Fibroblast of skin of right biceps (primary cell): ENCODE results near the gene ARSI.
A peak's percentile ranks its signal among the peaks of the same experiment; 100 is the strongest.
"Not testable (repeated sequence)": the region's sequence is repeated elsewhere in the genome, so short reads cannot be mapped to it uniquely, and the experiment has no call there.

Experiments
- DNase-seq: peaks from one replicate; pipeline ENCODE4 v3.0.0-alpha.2; 2013

The ARSI gene

GRCh38 chr5:150265870-150266383, 36.8 kb downstream of the ARSI start:
- DNase-seq = no peak

GRCh38 chr5:150264667-150265603, 37.8 kb downstream of the ARSI start:
- no peak for DNase-seq

DNA sequence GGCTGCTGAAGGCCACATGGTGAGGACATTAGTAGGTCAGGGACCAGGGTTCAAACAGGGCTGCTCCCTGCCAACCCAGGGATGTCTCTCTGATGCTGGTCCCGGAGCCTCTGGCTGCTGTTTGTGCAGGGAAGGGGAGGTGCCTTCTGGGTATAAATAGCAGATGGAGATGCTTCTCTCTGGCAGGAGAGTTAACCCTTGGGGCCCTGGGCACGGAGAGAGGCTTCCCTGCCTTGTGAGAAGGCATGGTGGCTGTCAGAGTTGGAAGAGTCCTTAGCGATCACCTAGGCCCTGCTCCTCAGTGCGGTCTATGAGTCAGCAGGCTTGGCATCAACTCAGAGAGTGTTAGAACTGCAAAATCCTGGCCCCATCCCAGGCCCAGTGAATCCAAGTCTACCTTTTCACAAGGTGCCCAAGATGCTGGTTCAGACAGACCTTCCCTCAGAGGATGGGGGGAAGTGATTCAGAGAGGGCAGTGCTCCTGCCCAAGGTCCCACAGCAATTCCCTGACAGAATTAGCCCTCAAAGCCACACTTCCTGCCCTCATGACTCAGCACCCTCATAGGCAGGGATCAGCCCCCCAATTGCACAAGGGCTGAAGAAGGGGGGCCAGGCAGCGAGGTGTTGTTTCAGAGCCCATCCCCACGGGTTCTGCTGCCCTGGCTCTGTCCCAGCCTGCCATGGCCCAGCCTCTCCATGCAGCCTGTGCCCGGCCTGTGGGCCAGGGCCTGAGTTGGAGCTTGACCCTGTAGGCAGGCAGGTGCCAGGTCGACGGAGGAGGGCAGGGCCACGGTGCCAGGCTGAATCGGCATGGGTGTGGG, 38.7 kb downstream of the ARSI start:
- peak; percentile 92 for DNase-seq

DNA sequence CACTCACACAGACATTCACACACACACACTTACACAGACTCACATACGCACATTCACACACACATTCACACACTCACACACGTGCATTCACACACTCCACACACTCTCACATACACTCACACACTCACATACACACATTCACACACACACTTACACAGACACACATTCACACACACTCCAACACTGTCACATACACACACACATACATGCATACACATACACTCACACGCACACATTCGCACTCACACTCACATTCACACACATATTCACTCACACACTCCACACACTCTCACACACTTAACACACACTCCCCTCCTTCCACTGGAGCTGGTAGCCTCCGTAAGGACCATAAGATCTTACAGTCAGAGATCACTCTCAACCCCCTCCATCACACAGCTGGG, 39.3 kb downstream of the ARSI start:
- peak; percentile 12 for DNase-seq

- no peak for DNase-seq
Observed at GRCh38 chr5:150262502-150262901, 40.2 kb downstream of the ARSI start.

GRCh38 chr5:150261231-150261630, 41.5 kb downstream of the ARSI start:
- peak; percentile 79 for DNase-seq

DNA sequence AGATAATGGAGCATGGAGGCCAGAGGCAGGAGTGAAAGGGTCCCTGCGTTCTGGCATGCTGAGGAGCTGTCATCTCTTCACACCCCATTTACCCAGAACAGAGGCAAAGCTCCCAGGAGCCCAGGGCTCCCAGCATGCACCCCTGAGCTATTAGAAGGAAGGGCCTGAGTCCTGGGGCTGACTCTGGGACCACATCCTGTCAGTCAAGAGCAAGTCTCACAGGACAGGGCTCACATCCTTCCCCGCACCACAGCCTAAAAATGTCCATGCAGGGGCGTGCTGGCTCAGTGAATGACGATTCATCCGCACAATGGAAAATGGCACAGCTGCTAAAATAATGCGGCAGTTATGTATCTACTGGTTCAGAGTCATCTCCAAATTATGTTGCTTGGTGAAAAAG, 44.6 kb downstream of the ARSI start:
- DNase-seq = peak; percentile 57

DNA sequence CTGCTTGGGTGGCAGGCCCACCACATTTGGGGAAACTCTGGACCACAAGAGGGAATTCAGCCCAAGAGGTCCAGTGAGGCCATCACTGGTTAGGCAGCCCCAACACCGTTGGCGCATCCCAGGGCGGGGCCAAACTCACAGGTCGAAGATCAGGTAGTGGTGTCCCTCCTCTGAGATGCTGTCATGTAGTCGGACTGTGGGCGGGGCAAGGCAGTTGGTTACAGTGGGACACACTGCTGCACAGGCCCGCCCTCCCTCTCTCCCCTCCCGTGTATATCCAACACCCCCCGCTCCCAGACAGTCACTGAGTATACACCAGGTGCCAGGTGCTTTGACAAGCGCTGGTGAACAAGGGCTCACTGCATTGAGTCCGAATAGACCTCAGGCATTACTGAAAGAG, 45.3 kb downstream of the ARSI start:
- no peak for DNase-seq

- DNase-seq = no peak
Observed at GRCh38 chr5:150256410-150257064, 46.2 kb downstream of the ARSI start.

DNA sequence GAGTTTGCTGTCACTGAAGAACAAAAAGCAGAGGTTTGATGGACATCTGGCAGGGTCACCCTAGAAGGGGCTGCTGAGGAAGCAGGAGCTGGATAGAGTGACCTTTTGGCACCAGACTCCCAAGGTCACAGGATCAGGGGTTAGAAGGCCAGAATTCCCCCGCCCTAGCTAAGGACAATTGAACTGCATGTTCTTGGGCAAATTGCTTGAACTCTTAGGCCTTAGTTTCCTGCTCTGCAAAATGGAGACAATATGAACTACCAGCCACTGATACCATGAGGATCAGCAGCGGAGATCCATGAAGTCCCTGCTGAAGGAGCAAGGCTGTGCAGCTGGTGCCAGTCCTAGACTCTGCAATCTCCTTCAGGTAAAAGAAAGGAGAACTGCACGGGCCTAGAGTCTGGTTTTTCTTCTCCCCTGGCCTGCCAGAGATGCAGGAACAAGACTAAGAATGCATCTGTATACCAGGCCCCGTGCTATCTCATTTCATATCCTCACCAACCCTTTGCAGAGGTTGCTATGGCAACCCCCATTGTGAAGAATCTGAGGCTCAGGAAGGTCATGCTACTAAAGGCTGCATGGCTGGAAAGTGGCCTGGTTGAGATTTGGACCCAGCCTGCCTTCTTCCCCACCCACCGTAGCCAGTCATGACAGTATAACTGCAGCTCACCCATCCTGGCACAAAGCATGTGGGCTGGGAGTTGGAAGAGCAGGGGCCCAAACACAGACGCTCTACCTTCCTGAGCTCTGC, 46.9 kb downstream of the ARSI start:
- DNase-seq = peak; percentile 26

- DNase-seq = no peak
Observed at GRCh38 chr5:150254774-150255173, 47.9 kb downstream of the ARSI start.

GRCh38 chr5:150254363-150254762, 48.3 kb downstream of the ARSI start:
- no peak for DNase-seq

DNA sequence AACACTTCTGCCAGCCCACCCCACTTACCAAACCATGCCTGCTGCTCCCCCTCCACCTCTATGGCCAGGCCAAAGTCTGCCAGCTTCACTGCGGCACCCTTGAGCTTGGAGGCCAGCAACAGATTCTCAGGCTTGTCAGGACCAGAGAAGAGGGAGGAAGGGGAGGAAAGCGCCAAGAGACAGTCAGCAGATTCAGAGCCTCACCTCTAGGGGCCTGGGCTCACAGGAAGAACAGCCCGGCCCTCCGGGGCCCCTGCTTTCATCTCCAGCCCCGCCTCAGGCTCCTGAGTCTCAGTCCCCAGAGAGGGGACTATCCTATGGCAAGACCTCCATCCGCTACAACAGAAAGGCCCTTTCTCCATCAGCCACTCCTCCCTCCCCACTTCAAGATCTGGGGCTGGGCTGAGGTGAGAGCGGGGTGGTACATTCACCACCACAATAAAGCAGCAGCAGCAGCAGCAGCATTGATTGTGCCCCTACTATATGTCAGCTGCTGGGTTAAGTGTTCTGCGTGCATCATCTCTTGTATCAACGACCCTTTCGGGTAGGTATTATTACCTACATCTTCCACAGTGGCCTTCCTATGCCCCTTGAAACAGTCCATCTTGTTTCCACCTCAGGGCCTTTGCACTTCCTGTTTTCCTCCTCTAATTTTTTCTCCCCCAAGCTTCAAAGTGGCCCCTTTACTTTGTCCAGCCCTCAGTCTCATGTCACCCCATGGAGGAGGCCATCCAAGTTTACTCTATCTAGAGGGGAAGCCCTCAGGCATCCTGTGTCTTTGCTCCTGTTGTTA, 49.1 kb downstream of the ARSI start:
- no peak for DNase-seq

GRCh38 chr5:150252489-150252888, 50.2 kb downstream of the ARSI start:
- DNase-seq = no peak

DNA sequence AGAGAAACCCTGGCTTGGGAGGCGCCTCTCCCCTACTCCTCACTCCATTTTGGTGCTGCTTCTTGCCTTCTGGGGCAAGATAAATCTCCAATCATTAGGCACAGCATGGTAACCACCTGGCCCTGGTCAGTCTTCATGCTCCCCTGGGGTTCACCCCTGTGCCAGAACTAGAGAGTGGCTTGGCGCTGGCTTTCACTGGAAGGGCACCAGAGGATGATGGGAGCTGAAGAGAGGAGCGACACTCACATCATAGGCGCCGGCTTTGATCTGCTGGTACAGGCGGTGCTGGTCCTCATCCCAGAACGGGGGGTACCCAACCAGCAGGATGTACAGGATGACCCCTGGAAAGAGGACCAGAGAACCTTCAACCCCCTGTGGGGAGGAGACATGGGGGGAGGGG, 51.2 kb downstream of the ARSI start:
- DNase-seq = no peak

- DNase-seq = no peak
Observed at GRCh38 chr5:150249744-150250143, 53.0 kb downstream of the ARSI start.

- no peak for DNase-seq
Observed at GRCh38 chr5:150248946-150249345, 53.8 kb downstream of the ARSI start.

GRCh38 chr5:150248493-150248892, 54.2 kb downstream of the ARSI start:
- DNase-seq = not testable (repeated sequence)

DNA sequence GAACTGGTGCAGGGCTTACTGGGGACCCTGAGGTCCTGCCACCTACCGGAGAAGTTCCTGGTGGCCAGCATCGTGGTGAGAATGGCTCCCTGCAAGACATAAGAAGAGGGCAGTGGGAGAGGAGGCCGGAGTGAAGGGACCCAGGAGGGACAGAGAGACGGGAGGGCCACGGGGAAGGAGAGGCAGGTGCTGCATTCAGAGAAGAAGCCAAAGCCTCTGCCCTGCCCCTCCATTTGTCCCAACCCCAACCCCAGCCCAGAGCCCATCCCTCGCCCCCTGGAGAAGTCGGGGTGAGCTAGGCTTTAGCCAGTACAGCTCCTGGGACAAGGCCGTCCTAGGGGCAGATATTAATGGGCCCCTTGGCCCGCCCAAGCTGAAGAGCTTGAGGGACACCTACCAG, 55.0 kb downstream of the ARSI start:
- DNase-seq = no peak

- DNase-seq = no peak
Observed at GRCh38 chr5:150246835-150247234, 55.9 kb downstream of the ARSI start.

DNA sequence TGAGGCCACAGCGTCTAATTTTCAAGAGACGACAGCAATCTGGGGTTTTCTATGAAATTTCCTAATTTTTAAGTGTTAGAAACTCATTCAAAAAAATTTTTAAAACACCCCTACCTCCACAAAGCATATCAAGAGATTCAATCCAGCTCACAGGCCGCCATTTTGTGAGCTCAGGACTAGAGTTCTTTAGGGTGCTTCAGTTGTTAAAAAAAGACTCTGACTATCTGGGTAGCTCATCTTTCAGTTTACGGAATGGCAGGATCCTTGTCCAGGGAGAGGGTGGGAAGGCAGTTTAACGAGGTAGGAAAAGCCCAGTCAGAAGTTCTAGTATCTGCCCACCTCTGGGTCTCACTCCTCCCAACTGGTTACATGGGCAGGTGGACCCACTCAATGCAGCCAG, 56.3 kb downstream of the ARSI start:
- no peak for DNase-seq
